GM12864 (cell line): ENCODE measurements around the gene PAPSS2.

Source experiments
- DNase-seq: peaks from one replicate; pipeline ENCODE4 v3.0.0-alpha.2; 2011; ENCODE audit warnings: low read depth
- H3K4me3 ChIP-seq: 2 replicates; pipeline ENCODE4 v1.5.1; 2011; ENCODE audit warnings: mild to moderate bottlenecking, low read depth, low read length, control low read depth
- TF ChIP-seq, protein P1 (sequence below): IDR thresholded peaks from 2 replicates; pipeline ENCODE4 v1.5.1; 2011; ENCODE audit warnings: low read depth, mild to moderate bottlenecking, moderate library complexity, low read length, control low read depth, inconsistent platforms; ENCODE audit errors: missing control alignments

PAPSS2 gene

DNA sequence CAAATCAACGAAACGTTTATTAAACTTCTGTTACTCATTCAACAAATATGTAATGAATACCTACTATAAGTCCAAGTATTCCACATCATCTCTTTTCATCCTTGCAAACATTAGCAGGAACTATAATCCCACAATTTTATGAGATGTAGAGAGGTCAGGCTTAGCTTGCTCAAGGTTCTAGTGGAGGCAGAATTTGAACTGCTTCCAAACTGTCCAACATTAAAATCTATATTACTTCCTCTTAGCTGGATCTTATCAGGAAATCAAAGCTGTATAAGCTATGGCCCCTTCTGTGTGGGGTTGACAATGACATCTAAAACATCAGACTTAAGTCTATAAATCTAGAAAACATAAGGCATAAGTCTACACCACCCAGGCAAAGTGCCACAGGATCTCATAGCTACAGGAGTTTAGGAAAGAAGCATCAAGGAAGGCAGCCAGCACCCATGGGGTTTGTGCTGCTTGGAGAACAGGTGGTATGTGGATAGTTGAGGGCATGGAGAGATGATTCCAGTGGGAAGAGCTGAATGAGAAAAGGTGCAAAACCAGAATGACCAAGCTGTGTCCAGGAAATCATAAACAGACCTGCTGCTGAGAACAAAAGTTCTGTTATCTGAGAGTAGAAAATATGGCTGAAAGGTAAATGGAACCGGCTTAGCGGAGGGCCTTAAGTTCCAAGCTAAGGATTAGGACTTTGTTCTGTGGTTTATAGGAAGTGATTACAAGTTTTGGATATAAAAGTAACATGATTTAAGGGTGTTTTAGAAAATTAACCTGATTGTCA is 34.5 kb downstream of the PAPSS2 start:
- no peak for DNase-seq
- H3K4me3 ChIP-seq = no peak overlapping the region
- TF ChIP-seq, protein P1, sequence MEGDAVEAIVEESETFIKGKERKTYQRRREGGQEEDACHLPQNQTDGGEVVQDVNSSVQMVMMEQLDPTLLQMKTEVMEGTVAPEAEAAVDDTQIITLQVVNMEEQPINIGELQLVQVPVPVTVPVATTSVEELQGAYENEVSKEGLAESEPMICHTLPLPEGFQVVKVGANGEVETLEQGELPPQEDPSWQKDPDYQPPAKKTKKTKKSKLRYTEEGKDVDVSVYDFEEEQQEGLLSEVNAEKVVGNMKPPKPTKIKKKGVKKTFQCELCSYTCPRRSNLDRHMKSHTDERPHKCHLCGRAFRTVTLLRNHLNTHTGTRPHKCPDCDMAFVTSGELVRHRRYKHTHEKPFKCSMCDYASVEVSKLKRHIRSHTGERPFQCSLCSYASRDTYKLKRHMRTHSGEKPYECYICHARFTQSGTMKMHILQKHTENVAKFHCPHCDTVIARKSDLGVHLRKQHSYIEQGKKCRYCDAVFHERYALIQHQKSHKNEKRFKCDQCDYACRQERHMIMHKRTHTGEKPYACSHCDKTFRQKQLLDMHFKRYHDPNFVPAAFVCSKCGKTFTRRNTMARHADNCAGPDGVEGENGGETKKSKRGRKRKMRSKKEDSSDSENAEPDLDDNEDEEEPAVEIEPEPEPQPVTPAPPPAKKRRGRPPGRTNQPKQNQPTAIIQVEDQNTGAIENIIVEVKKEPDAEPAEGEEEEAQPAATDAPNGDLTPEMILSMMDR = no peak

DNA sequence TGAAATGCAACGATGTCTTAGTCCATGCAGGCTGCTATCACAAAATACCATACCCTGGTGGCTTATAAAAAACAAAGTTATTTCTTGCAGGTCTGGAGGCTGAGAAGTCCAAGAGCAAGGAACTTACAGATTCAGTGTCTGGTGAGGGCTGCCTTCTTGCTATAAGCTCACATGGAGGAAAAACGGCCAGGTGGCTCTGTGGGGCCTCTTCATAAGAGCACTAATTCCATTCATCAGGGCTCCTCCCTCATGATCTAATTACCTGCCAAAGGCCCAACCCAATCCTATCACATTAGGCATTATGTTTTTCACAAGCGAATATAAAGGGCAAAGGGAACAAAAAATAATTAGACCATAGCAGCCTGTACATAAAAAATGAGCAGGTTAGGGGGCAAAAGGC is 35.4 kb downstream of the PAPSS2 start:
- no peak overlapping the region for H3K4me3 ChIP-seq
- DNase-seq = no peak
- TF ChIP-seq, protein P1 = no peak

DNA sequence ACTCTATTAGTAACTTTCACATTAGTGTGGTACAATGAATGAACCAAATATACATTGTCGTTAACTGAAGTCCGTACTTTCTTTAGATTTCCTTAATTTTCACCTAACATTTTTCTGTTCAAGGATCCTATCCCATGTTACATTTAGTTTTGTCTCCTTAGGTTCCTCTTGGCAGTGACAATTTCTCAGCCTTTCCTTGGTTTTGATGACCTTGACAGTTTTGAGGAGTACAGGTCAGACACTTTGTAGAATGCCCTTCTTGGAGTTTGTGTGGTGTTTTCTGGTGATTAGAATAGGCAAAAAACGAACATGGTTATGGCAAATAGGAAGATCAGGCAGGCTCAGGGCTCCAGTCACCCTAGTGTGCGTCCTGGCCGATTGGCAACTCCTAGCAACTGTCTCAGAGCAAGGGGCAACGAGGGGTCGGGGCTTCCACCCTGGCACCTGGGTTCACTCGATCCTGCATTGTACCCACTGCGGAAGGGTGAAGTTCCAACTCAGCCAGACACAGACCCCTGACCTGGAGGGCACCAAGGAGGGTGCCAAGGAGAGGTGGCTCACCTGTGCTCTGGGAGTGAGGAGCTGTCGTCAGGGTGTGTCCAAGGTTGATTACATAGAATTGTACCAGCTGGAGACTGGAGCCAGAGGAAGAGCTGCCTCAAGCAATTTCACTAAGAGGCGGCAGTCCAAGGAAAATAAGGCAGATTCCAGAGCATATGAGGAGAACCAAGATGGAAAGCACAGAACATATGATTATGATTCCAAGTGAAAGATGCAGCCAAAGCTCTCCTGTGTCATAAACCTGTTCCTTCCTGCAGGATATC is 37.5 kb downstream of the PAPSS2 start:
- H3K4me3 ChIP-seq = no peak overlapping the region
- no peak for DNase-seq
- TF ChIP-seq, protein P1 = no peak

DNA sequence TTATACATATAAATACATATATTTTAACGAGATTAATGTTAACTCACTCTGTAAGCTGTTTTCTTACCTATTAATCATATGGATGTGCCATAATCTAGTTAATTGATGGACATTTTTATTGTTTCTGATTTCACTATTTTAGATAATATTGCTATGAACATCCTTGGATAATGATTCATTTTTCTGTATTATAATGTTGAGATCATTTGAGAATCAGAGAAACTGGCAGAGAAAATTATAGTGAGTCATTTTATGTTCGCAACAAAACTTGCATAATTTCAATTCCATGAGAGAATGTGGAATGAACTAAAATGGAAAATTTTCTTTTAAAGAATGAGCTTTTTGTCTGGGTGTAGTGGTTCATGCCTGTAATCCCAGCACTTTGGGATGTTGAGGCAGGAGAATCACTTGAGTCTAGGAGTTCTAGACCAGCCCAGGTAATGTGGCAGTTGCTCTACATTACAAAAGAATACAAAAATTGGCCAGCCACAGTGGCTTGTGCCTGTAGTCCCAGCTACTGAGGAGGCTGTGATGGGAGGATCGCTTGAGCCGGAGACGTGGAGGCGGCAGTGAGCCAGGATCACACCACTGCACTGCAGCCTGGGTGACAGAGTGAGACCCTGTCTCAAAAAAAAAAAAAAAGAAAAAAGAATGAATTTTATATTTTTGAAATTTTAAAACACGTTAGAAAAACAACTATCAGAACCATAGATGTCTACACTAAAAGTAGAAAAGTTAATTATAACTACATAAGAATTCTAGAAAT is 40.5 kb downstream of the PAPSS2 start:
- DNase-seq = no peak
- no peak overlapping the region for H3K4me3 ChIP-seq
- TF ChIP-seq, protein P1 = no peak

DNA sequence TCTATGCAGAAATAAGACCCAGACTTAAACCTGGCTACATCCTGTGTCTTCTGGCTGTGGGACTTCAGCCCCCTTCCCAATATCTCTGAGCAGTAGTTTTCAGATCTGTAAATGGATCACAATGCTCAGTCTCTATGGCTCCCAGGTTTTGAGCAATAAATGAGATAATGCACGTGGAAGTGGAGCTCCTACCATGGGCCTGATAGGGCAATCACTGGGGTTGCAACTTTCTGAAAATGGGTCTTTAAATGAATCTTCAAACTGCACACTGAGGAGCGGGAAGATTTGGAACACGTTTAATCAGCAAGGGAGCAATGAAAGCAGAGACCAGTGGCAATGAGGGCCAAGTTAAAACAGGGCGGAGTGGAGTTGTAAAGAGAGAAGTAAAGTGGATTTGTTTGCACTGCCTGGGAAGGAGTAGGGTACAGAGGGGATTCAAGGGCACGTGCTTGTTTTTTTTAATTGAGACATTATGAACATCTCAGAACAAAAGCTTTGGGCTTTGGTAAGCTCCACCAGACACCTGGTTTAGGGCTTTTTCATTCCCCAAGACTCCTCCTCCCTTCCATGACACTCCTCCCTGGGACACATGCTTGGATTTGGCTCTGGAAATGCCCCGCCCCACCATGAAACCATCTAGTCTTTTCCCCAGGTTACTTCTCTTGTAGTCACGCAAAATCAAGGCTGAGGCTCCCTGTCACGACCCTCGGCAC is 42.7 kb downstream of the PAPSS2 start:
- no peak overlapping the region for H3K4me3 ChIP-seq
- DNase-seq = no peak
- TF ChIP-seq, protein P1 = no peak

DNA sequence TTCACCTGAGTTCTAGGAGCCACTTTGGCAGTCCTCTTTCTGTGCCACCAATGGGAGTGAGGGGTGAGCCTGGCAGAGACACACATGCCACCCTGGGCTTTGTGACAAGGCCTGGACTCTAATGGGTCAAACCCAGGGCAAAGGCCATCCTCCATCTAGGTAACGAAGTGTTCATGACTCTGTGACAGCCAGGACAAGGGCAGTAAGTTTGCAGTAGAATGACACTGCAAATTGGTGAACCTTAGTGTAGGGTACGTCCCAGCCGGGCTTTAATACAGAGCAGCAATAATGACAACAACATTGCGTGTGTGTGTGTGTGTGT is 43.3 kb downstream of the PAPSS2 start:
- H3K4me3 ChIP-seq = no peak overlapping the region
- no peak for DNase-seq
- TF ChIP-seq, protein P1 = no peak
